ENCODE measurements around the gene PLXDC1.

The PLXDC1 gene

DNA sequence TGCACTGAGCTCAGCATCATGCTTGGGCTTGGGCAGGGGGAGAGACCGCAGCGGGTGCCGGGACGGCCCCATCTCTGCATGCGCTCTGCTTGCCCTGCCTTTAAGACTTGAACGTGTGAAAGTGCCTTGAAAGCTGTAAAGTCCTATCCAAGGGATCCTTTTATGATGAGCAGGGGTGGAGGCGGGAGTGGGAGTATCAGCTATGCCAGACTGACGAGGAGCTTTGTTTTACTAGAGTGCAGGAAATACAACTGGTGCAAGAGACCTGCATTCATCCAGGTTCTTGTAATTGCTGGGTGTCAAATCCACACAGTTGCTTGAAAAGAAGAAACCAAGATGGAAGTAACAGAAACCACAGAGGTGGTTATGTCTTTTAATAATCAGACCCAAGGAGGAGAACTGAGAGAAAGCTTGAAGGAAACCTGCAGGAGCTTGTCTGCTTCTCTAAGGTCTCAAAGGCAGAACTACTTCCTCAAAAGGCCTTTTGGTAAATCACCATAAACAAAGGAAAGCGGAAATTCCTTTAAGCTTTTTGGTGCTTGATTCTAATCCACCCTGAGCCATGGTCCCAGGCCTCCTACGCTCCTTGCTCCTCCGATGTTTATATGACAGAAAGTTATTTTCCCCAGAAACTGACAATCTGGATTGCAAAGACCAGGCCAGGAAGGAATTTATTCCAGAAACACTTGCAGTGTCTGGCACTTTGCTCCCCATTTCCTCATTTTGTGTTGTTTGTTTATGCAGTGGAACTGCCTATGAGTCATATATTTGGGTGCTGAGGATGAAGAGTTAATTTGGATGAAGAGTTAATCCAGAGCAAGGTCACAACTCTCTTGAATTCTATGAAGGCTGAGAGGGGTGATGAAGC is 132.9 kb downstream of the PLXDC1 start:
- Histone ChIP-seq H3K4me1 (ENCODE audit: control insufficient read depth in 1 of 2, insufficient read depth in 1 of 2, low read depth in 1 of 2, low read length in 1 of 2) (peaks cover 47 to 52% of the 10 kb centered on the region in 2 experiments), H3K9me3 (no peaks in the 10 kb centered on the region), H3K27ac (peak overlapping the region; percentile 84), H3K36me3 (no peaks in the 10 kb centered on the region), H3K4me3 (ENCODE audit: low read depth in 1 of 2, low read length in 1 of 2) (no peak overlapping the region), H3K27me3 (no peaks in the 10 kb centered on the region)
- TF ChIP-seq, protein P1, sequence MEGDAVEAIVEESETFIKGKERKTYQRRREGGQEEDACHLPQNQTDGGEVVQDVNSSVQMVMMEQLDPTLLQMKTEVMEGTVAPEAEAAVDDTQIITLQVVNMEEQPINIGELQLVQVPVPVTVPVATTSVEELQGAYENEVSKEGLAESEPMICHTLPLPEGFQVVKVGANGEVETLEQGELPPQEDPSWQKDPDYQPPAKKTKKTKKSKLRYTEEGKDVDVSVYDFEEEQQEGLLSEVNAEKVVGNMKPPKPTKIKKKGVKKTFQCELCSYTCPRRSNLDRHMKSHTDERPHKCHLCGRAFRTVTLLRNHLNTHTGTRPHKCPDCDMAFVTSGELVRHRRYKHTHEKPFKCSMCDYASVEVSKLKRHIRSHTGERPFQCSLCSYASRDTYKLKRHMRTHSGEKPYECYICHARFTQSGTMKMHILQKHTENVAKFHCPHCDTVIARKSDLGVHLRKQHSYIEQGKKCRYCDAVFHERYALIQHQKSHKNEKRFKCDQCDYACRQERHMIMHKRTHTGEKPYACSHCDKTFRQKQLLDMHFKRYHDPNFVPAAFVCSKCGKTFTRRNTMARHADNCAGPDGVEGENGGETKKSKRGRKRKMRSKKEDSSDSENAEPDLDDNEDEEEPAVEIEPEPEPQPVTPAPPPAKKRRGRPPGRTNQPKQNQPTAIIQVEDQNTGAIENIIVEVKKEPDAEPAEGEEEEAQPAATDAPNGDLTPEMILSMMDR (IDR thresholded peaks at IDR 0.05), result no peak

DNA sequence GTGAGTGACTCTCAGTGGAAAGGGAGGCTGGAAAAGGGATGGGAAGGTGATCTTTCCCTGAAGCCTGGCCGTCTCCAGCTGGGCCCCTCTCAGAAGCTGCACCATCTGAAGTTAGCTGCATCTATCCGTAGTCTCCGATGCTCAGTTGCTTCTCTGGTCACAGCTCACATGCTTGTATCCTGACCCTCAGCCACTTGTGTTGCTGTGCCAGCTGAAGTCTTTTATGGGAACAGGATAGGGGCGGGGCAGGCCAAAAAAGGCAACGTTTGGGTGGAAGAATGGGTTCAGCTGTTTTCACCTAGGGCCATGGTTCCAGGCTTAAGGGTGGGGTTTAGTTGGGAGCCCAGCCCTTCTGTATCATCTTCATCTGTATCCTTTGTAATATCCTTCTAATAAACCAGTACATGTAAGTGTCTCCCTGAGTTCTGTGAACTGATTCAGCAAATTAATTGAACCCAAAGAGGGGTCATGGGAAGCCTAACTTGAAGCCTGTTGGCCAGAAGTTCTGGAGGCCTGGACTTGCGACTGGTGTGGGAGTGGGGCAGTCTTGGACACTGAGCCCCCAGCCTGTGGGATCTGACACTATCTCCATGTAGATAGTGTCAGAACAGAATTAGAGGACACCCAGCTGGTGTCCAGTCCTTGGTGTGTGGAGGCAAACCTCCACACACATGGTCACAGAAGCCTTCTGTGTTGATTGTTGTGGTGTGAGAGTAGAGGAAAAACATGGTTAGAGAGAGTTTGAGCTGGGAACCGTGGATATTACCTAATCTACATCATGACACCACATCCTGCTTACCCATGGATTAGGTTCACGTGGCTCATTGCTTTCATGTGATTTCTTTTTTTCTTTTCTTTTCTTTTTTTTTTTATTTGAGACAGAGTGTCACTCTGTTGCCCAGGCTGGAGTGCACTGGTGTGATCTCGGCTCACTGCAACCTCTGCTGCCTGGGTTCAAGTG is 135.0 kb downstream of the PLXDC1 start:
- Histone ChIP-seq H3K27me3 (no peaks in the 10 kb centered on the region), H3K4me3 (ENCODE audit: low read depth in 1 of 2, low read length in 1 of 2) (no peak overlapping the region), H3K36me3 (no peaks in the 10 kb centered on the region), H3K4me1 (ENCODE audit: control insufficient read depth in 1 of 2, insufficient read depth in 1 of 2, low read depth in 1 of 2, low read length in 1 of 2) (peaks cover 47 to 52% of the 10 kb centered on the region in 2 experiments), H3K9me3 (no peaks in the 10 kb centered on the region), H3K27ac (peak overlapping the region; percentile 87)
- TF ChIP-seq, protein P1 (IDR thresholded peaks at IDR 0.05), result no peak

DNA sequence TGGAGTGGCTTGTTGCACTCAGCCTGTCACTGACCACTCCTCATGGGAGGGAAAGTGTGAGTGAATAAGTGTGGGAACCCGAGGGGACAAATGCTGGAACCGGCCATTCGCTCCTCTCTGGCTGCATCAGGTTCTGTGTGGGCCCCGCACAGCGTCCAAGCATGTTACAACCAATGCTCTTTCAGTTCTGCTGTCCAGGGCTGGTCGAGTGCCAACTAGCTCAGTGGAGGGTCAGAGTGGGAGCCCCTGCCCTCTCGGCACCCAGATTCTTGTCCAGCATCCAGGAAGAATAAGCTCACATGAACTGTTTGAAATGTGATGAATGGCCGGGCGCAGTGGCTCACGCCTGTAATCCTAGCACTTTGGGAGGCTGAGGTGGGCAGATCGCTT is 135.9 kb downstream of the PLXDC1 start:
- no peak overlapping the region for H3K4me3 ChIP-seq (ENCODE audit: low read depth in 1 of 2, low read length in 1 of 2)
- no peaks in the 10 kb centered on the region for H3K36me3 ChIP-seq
- TF ChIP-seq, protein P1 (IDR thresholded peaks at IDR 0.05), result no peak
- H3K27me3 ChIP-seq, result no peaks in the 10 kb centered on the region
- peaks cover 47 to 52% of the 10 kb centered on the region in 2 experiments for H3K4me1 ChIP-seq (ENCODE audit: control insufficient read depth in 1 of 2, insufficient read depth in 1 of 2, low read depth in 1 of 2, low read length in 1 of 2)
- no peaks in the 10 kb centered on the region for H3K9me3 ChIP-seq
- peak overlapping the region; percentile 87 for H3K27ac ChIP-seq

DNA sequence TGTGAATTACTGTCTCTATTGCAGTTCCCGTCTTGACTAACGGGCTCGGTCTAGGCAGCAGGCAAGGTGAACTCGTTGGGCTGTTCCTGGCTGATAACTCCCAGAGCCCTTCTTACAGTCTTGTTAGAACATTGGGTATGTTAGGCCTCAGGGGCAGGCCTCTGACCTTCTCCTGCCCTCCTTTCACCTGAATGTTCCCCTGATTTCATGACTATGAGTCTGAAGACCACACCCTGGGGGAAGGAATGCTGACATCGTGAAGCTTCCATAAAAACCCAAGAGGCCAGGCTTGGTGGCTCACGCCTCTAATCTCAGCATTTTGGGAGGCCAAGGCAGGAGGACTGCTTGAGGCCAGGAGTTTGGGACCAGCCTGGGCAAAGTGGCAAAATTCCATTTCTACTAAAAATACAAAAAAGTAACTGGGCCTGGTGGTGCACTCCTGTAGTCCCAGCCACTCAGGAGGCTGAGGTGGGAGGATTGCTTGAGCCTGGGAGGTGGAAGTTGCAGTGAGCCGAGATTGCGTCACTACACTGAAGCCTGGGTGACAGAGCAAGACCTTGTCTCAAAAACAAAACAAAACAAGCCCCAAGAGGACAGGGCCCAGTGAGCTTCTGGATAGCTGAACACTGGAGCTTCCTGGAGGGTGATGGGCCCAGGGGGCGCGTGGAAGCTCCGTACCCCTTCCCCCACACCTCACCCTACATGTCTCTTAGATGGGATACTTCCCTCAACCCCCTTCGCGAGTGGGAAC is 136.5 kb downstream of the PLXDC1 start:
- H3K4me1 ChIP-seq (ENCODE audit: control insufficient read depth in 1 of 2, insufficient read depth in 1 of 2, low read depth in 1 of 2, low read length in 1 of 2), result peaks cover 47 to 52% of the 10 kb centered on the region in 2 experiments
- H3K9me3 ChIP-seq, result no peaks in the 10 kb centered on the region
- TF ChIP-seq, protein P1 (IDR thresholded peaks at IDR 0.05), result no peak
- no peaks in the 10 kb centered on the region for H3K27me3 ChIP-seq
- H3K36me3 ChIP-seq, result no peaks in the 10 kb centered on the region
- no peak overlapping the region for H3K4me3 ChIP-seq (ENCODE audit: low read depth in 1 of 2, low read length in 1 of 2)
- peak overlapping the region; percentile 87 for H3K27ac ChIP-seq
